ENCODE measurements around the gene KLHL29. TPM values are rescaled to one million over a fixed set of nuclear protein-coding genes. Genes with fewer than 3 reads are reported as not detected.

KLHL29 gene
- total and polyA plus RNA-seq, 4 donors: 0.29 to 2.3 (median 0.68) TPM

DNA sequence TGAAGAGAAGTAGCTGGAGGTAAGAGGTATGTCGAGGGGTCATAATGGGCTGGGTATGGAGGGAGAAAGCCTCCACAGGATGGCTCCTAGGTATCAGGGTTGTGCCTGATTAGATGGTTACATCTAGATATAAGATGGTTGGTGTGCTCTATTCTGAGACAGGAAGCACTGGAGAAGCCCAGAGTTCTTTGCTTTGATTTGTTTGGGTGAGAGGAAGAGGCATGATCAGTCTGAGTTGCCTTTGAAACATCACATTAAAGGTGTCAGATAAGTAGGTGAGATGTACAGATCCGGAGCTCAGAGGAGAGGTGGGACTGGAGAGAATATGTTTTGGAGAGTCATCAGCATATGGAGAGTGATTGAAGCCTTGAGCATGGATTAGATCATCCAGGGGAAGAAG, 74.1 kb downstream of the KLHL29 start:
- no peak for DNase-seq (ENCODE audit: low spot score)
- no peaks in the 10 kb centered on the region for H3K9me3 ChIP-seq (ENCODE audit: control insufficient read depth in 4 of 4, low read length in 3 of 4)
- 77% methylated on average over 2 of the region's 2 CpGs for WGBS
- H3K4me3 ChIP-seq (ENCODE audit: low read depth in 1 of 3, low read length in 3 of 3): no peak overlapping the region
- H3K27me3 ChIP-seq (ENCODE audit: control insufficient read depth in 4 of 4, insufficient read depth in 4 of 4, low read length in 3 of 4): no peaks in the 10 kb centered on the region
- H3K9ac ChIP-seq (ENCODE audit: low read depth in 1 of 2, low read length in 2 of 2): no peak overlapping the region
- TF ChIP-seq SP1 (IDR thresholded peaks at IDR 0.05) (no peak), FOXA1 (IDR thresholded peaks at IDR 0.05) (no peak), JUND (IDR thresholded peaks at IDR 0.05) (no peak), CTCF (IDR thresholded peaks at IDR 0.05; ENCODE audit: low read depth, low read length, missing input control) (no peak), HNF4G (IDR thresholded peaks at IDR 0.05) (no peak), GABPA (IDR thresholded peaks at IDR 0.05 in 1 of 2, conservative IDR thresholded peaks at IDR 0.05 in 1 of 2) (no peak), ZBTB33 (IDR thresholded peaks at IDR 0.05) (no peak), RAD21 (IDR thresholded peaks at IDR 0.05) (no peak), NR2F2 (IDR thresholded peaks at IDR 0.05) (no peak), HNF4A (conservative IDR thresholded peaks at IDR 0.05) (no peak), REST (IDR thresholded peaks at IDR 0.05) (no peak), RXRA (IDR thresholded peaks at IDR 0.05) (no peak), YY1 (IDR thresholded peaks at IDR 0.05) (no peak), TAF1 (conservative IDR thresholded peaks at IDR 0.05) (no peak), FOXA2 (IDR thresholded peaks at IDR 0.05) (no peak), EGR1 (IDR thresholded peaks at IDR 0.05; ENCODE audit: low read depth in 2 of 2) (no peak)
- TF ChIP-seq, protein P1, sequence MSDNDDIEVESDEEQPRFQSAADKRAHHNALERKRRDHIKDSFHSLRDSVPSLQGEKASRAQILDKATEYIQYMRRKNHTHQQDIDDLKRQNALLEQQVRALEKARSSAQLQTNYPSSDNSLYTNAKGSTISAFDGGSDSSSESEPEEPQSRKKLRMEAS (IDR thresholded peaks at IDR 0.05): no peak
- no peaks in the 10 kb centered on the region for H3K36me3 ChIP-seq (ENCODE audit: control insufficient read depth in 4 of 4, insufficient read depth in 3 of 4, low read depth in 1 of 4, low read length in 3 of 4)
- no peaks in the 10 kb centered on the region for H3K4me1 ChIP-seq (ENCODE audit: control insufficient read depth in 4 of 4, insufficient read depth in 4 of 4, low read length in 3 of 4)
- no peak overlapping the region for H3K27ac ChIP-seq (ENCODE audit: low read depth in 1 of 2, low read length in 2 of 2)

DNA sequence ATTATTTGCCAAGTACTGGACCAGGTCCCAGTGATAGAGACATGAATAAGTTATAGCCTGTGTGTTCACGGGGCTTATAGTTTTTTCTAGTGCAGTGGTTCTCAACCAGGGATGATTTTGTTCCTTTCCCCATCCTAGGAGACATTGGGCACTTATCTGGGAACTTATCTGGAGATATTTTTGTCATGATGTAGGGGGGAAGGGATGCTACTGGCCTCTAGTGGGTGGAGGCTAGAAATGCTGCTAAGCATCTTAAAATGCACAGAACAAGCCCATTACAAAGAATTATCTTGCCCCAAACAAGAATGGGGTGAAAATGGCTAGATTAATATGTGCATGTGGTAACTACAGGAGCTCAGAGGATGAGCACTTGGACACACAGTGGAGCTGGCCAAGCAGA, 75.2 kb downstream of the KLHL29 start:
- TF ChIP-seq RAD21 (IDR thresholded peaks at IDR 0.05): peak; percentile 74 to 84
- TF ChIP-seq HNF4G (IDR thresholded peaks at IDR 0.05): no peak
- TF ChIP-seq CTCF (IDR thresholded peaks at IDR 0.05; ENCODE audit: low read depth, low read length, missing input control): peak; percentile 51
- Histone ChIP-seq H3K9ac (ENCODE audit: low read depth in 1 of 2, low read length in 2 of 2) (no peak overlapping the region), H3K4me3 (ENCODE audit: low read depth in 1 of 3, low read length in 3 of 3) (no peak overlapping the region), H3K4me1 (ENCODE audit: control insufficient read depth in 4 of 4, insufficient read depth in 4 of 4, low read length in 3 of 4) (no peaks in the 10 kb centered on the region), H3K27me3 (ENCODE audit: control insufficient read depth in 4 of 4, insufficient read depth in 4 of 4, low read length in 3 of 4) (peaks cover 0 to 3% (median 0%) of the 10 kb centered on the region in 4 donors), H3K36me3 (ENCODE audit: control insufficient read depth in 4 of 4, insufficient read depth in 3 of 4, low read depth in 1 of 4, low read length in 3 of 4) (no peaks in the 10 kb centered on the region), H3K27ac (ENCODE audit: low read depth in 1 of 2, low read length in 2 of 2) (no peak overlapping the region), H3K9me3 (ENCODE audit: control insufficient read depth in 4 of 4, low read length in 3 of 4) (no peaks in the 10 kb centered on the region)
- DNase-seq (ENCODE audit: low spot score): no peak
- 85% methylated on average over 1 of the region's 1 CpG for WGBS

All from liver (tissue), 9 donors.